Dendritic cell treated with granulocyte-macrophage colony-stimulating factor and Interleukin-4, amounts not matched to agents 40 ng/mL and 50 ng/mL, for 4 days (primary cell): ENCODE data around the gene MCM5.
"Not testable (repeated sequence)": the region's sequence is repeated elsewhere in the genome, so short reads cannot be mapped to it uniquely, and the experiment has no call there.

Experiments
- H3K27ac Mint-ChIP-seq: one replicate; pipeline ENCODE4 v1.8.0; 2022; ENCODE audit warnings: mild to moderate bottlenecking, mixed read lengths
- H3K27me3 Mint-ChIP-seq: one replicate; pipeline ENCODE4 v1.8.0; 2022; ENCODE audit warnings: mild to moderate bottlenecking, mixed read lengths
- H3K36me3 Mint-ChIP-seq: one replicate; pipeline ENCODE4 v1.8.0; 2022; ENCODE audit warnings: low read depth, mixed read lengths
- H3K4me1 Mint-ChIP-seq: one replicate; pipeline ENCODE4 v1.8.0; 2022; ENCODE audit warnings: low read depth, mixed read lengths
- H3K4me3 Mint-ChIP-seq: one replicate; pipeline ENCODE4 v1.8.0; 2022; ENCODE audit warnings: mild to moderate bottlenecking, moderate library complexity, mixed read lengths
- H3K9me3 Mint-ChIP-seq: one replicate; pipeline ENCODE4 v1.8.0; 2022; ENCODE audit warnings: mixed read lengths
- intact Hi-C: fragments of 100-400 bp; cut with micrococcal nuclease; formaldehyde crosslinking; loops from one replicate; pipeline ENCODE4 v1.15.0; 2022

The MCM5 gene

DNA sequence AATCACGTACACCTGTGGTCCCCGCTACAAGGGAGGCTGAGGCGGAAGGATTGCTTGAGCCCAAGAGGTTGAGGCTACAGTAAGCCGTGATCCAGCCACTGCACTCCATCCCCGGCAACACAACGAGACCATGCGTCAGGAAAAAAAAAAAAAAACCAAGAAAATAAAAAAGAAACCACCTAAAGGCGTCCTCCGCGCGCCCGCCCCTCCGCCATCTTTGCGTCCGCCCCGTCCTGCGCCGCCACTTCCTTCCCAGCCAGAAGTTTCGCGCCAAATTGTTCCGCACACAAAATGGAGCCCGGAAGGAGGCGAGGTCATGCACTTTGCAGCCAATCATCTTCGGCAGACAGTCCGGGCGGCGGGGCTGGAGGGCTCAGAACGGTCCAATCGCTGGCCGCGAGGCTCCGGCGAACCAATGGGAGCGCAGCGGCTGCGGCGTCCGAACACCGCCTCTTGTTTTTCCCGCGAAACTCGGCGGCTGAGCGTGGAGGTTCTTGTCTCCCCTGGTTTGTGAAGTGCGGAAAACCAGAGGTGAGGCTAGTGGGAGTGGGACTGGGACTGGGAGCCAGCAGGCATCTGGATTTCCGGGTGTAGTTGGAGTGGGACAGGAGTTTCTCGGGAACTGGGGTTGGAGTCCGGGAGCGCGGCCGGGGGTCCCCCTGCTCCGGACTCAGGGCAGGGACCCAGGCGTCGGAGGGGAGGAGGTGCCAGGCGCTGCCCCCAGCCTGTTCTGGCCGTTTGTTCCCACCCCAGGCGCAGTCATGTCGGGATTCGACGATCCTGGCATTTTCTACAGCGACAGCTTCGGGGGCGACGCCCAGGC, at the start of gene MCM5:
Gene MCM5, plus strand, starts transcription at position 463 of the 823 bp plus-strand sequence. Its CDS starts 299 bp downstream, at position 762.
- H3K27me3 Mint-ChIP-seq, result no peaks in the 10 kb centered on the region
- H3K9me3 Mint-ChIP-seq, result no peaks in the 10 kb centered on the region
- peaks cover 60% of the 10 kb centered on the region for H3K4me1 Mint-ChIP-seq
- peak within 1 kb of the TSS; percentile 91 for H3K27ac Mint-ChIP-seq
- intact Hi-C loops, result no loop called here
- peaks cover 43% of the 10 kb centered on the region for H3K36me3 Mint-ChIP-seq
- H3K4me3 Mint-ChIP-seq, result peak within 1 kb of the TSS; percentile 97

GRCh38 chr22:35350539-35351503, 49.1 kb upstream of the MCM5 start:
- Mint-ChIP-seq H3K4me1 (peaks cover 78% of the 10 kb centered on the region), H3K27ac (peak overlapping the region; percentile 87)
- intact Hi-C loops, result loop anchor here (1.0 to 5.0 kb wide), 5 partner anchors 26 to 272 kb away; no protein-coding TSS in a partner anchor

DNA sequence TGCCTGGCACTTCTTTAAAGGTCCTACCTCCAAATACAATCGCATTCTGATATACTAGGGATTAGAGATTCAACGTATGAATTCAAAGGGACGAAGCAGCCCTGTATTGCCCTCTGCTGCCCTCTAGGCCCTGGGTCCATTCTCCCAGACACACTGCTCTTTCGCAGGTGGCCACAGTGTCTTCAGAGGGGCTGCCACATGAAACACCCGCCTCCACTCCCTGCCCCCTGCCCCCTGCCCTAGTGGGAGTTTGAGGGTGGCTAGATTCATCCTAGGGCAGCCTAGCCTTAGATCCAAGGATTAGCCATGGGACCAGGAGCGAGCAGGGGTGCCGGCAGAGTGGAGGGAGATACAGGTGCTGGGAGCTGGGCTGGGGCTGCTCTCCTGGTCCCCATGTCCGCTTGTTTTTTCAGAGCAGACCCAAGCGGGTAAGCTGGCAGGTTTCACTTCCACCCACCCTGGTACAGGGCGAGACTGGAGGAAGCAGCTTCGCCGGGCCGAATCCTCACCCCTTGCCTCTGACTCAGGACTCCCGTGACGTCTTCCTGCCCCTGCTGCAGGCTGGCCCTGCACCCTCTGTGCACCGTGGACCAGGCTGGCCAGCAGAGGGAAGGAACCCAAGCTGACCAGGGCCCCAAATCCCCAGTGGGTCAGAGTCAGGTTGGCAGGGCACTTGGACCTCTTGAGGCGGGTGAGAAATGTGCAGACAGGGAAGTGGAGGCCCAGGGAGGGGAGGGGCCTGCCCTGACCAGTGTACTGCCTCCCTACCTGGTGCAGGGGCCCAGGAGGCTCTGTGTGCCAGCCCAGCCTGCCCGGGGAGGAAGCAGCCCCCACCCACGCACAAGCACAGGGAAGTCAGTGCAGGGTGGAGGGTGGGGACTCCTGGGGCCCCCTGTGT, 47.5 kb upstream of the MCM5 start:
- H3K4me3 Mint-ChIP-seq, result peak overlapping the region; percentile 67
- H3K36me3 Mint-ChIP-seq, result peaks cover 6% of the 10 kb centered on the region
- no peaks in the 10 kb centered on the region for H3K27me3 Mint-ChIP-seq
- H3K27ac Mint-ChIP-seq, result peak overlapping the region; percentile 87
- H3K4me1 Mint-ChIP-seq, result peaks cover 91% of the 10 kb centered on the region
- no peaks in the 10 kb centered on the region for H3K9me3 Mint-ChIP-seq
- intact Hi-C loops, result loop anchor here (1.0 to 5.0 kb wide), 3 partner anchors 14 to 250 kb away; partner anchors contain the start of gene HMOX1

More at GRCh38 chr22:35350539-35351503, 49.1 kb upstream of the MCM5 start:
- Mint-ChIP-seq H3K36me3 (peaks cover 6% of the 10 kb centered on the region), H3K27me3 (no peaks in the 10 kb centered on the region), H3K9me3 (no peaks in the 10 kb centered on the region), H3K4me3 (peak overlapping the region; percentile 84)

DNA sequence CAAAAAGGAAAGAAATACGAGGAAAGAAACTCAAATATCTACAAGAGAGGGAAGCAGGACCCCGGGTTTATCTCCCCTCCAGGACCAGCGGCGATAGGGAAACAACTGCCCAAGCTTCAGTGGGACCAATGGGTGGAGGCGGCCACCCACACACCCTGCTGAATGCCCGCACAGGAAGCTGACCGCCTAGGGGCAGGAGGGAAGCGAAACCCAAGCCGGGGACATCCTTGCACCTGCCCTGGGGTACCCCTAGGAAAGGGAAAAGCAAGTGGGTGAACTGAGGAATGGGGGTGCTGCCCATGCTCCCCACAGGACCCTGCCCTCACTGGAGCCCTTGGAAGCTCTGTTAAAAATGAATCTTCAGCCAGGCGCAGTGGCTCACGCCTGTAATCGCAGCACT, 46.6 kb upstream of the MCM5 start:
- Mint-ChIP-seq H3K4me3 (peak overlapping the region; percentile 67), H3K27ac (peak overlapping the region; percentile 87), H3K9me3 (no peaks in the 10 kb centered on the region), H3K27me3 (no peaks in the 10 kb centered on the region), H3K4me1 (peaks cover 91% of the 10 kb centered on the region), H3K36me3 (peaks cover 6% of the 10 kb centered on the region)
- intact Hi-C loops, result loop anchor here (2.0 to 5.0 kb wide), 2 partner anchors 13 to 249 kb away; no protein-coding TSS in a partner anchor

GRCh38 chr22:35354068-35354467, 45.9 kb upstream of the MCM5 start:
- H3K27me3 Mint-ChIP-seq, result no peaks in the 10 kb centered on the region
- H3K36me3 Mint-ChIP-seq, result peaks cover 6% of the 10 kb centered on the region
- intact Hi-C loops, result loop anchor here (5.0 kb wide), 1 partner anchor 248 kb away; no protein-coding TSS in a partner anchor
- peak overlapping the region; percentile 87 for H3K27ac Mint-ChIP-seq
- no peaks in the 10 kb centered on the region for H3K9me3 Mint-ChIP-seq
- H3K4me1 Mint-ChIP-seq, result peaks cover 92% of the 10 kb centered on the region
- no peak overlapping the region for H3K4me3 Mint-ChIP-seq

DNA sequence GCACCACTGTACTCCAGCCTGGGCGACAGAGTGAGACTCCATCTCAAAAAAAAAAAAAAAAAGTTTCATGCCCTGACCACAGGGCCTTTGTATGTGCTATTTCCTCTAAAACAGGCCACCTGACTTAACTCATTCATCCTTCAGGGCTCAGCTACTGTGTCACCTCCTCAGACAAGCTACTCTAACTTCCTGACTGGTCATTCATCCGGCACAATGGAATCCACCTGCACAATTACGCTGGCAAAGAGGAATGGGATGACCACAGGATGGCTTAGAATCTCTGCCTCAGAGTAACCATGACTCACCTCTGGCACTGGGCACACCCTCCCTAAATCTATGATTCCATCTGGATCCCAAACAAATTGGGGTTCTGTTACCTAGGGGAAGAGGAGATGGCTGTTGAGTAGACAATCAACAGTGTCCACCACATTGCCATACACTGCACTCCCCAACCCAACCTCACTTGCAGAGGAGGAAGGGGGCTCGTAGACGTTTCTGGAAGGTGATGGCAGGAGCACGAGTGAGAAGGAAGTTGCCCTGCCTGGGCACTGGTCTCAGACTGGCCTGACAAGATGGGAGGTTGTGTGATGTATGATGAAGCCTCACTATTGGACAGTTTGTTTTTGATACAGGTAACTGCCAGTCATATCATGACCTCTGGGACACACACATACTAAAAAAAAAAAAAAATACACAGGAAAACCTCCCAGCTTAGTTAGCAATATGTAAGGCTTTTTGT, 41.9 kb upstream of the MCM5 start:
- Mint-ChIP-seq H3K27ac (peak overlapping the region; percentile 87), H3K9me3 (no peaks in the 10 kb centered on the region), H3K27me3 (no peaks in the 10 kb centered on the region), H3K4me3 (no peak overlapping the region), H3K4me1 (peaks cover 70% of the 10 kb centered on the region), H3K36me3 (no peaks in the 10 kb centered on the region)
- intact Hi-C loops, result no loop called here

GRCh38 chr22:35359380-35360065, 40.4 kb upstream of the MCM5 start:
- Mint-ChIP-seq H3K4me1 (peaks cover 63% of the 10 kb centered on the region), H3K36me3 (no peaks in the 10 kb centered on the region), H3K4me3 (no peak overlapping the region), H3K9me3 (no peaks in the 10 kb centered on the region), H3K27ac (peak overlapping the region; percentile 87), H3K27me3 (no peaks in the 10 kb centered on the region)
- intact Hi-C loops, result no loop called here

- Mint-ChIP-seq H3K27me3 (no peaks in the 10 kb centered on the region), H3K36me3 (no peaks in the 10 kb centered on the region), H3K27ac (no peak overlapping the region), H3K9me3 (no peaks in the 10 kb centered on the region), H3K4me1 (peaks cover 62% of the 10 kb centered on the region), H3K4me3 (no peak overlapping the region)
- intact Hi-C loops, result no loop called here
Observed at GRCh38 chr22:35361001-35361558, 38.9 kb upstream of the MCM5 start.

- Mint-ChIP-seq H3K27me3 (no peaks in the 10 kb centered on the region), H3K36me3 (no peaks in the 10 kb centered on the region), H3K9me3 (no peaks in the 10 kb centered on the region), H3K4me3 (no peak overlapping the region), H3K27ac (peak overlapping the region; percentile 56), H3K4me1 (peaks cover 65% of the 10 kb centered on the region)
- intact Hi-C loops, result no loop called here
Observed at GRCh38 chr22:35363566-35364086, 36.3 kb upstream of the MCM5 start.

GRCh38 chr22:35364230-35364629, 35.7 kb upstream of the MCM5 start:
- Mint-ChIP-seq H3K4me1 (peaks cover 68% of the 10 kb centered on the region), H3K27ac (peak overlapping the region; percentile 56)
- H3K4me3 Mint-ChIP-seq, H3K9me3 Mint-ChIP-seq, H3K36me3 Mint-ChIP-seq, intact Hi-C loops, H3K27me3 Mint-ChIP-seq: not testable (repeated sequence)

DNA sequence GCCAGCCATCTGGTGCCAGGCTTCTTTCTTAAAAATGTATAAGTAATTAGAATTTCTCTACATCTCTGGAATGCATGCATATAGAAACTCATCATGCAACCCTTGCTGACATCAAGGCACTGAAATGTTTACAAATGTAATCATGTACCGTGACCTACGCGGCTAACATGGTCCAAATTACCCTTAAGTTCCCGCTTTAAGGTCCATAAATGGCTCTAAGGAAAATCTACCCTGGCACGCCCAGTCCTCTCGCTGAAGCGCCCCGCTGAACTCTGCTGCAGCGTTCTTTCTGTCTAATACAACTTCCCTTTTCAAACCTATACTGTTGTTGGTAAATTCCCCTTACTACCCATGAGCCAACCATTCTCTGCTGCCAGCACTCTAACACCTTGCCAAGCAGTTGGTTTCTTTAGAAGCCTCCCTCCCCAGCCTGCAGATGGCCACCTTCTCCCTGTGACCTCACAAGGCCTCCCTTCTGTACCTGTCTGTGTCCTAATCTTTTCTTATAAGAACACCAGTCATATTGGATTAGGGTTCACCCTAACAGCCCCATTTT, 32.5 kb upstream of the MCM5 start:
- intact Hi-C loops, result loop anchor here (2.0 kb wide), 1 partner anchor 15 kb away; no protein-coding TSS in a partner anchor
- Mint-ChIP-seq H3K9me3 (no peaks in the 10 kb centered on the region), H3K27ac (peak overlapping the region; percentile 74), H3K4me3 (no peak overlapping the region), H3K4me1 (peaks cover 81% of the 10 kb centered on the region), H3K36me3 (no peaks in the 10 kb centered on the region), H3K27me3 (peaks cover 4% of the 10 kb centered on the region)
